Measurements from ENCODE around the gene PAFAH1B2.

Gene PAFAH1B2

GRCh38 chr11:117223741-117224689 is 79.9 kb downstream of the PAFAH1B2 start:
- no peak for DNase-seq

DNA sequence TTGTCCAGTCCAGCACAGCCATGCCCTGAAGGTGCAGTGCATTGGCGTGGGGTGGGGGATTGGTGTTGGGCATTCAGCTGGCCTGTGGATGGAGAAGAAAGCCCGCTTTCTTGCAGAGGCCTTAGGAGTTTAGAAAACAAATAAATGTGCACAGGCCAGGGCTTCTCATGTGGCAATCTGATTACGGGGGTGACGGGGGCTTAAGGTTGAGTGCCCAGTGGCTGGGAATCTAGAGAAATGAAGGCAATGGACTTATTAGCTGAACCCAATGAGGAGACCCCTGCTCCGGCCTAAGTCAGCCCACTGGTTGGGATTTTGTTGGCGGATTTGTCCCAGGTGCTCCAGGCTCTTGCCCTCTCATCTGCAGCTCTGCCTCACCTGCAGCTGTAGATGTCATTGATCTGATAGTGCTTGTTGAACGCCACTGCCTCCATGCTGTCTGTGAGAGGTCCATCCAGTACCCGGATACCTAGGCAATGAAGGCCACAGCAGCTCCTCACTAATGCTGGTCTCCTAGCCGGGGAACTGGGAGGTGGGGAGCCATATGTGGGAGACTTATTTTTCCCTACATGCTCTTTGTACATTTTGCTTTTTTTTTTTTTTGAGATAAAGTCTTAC is 81.6 kb downstream of the PAFAH1B2 start:
- DNase-seq = no peak
